Measurements from ENCODE around the gene EIF5A.

DNA sequence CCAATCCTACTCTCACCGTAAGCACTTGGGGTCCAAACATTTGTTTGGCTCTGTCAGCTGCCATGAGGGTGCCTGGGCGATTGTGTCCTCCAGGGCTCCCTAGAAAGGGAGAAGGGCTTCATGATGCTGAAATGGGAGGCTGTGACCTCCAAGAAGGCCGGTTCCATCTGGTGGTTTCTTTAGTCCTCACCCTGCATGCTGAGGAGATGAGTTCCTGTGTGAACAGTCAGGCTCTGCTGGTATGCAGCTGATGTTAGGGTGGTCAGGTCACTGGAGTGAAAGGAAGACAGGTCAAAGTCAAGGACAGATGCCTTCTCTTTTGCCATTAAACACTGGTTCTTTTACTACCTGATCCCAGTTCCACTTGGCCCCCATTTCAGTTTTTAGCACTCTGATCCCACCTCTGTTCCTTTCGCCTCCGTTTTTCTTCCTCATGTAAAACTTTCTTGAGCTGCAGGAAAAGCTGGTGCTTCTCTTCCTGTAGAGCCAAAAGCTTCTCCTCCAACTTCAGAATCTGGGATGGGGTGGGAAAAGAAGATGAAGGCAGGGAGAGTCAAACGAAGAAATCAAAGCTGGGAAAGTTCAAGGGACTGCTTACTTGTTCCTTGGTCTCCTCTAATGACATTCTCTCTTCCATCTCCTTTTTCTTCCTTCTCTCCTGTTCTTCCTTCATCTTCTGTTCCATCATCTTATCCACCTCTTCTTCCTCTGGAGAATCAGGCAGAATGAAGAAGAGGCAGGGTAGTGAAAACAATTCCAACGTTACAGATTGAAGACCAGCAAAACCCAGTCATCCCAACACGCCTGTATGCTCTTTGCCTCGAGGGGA is 6.7 kb downstream of the EIF5A start:
- TF ChIP-seq YY1 (IDR thresholded peaks at IDR 0.05; ENCODE audit: low read depth), result no peak
- TF ChIP-seq, protein P1, sequence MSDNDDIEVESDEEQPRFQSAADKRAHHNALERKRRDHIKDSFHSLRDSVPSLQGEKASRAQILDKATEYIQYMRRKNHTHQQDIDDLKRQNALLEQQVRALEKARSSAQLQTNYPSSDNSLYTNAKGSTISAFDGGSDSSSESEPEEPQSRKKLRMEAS (IDR thresholded peaks at IDR 0.05), result no peak
- TF ChIP-seq EP300 (IDR thresholded peaks at IDR 0.05; ENCODE audit: borderline replicate concordance), result no peak
- TF ChIP-seq TAF1 (IDR thresholded peaks at IDR 0.05; ENCODE audit: low read depth), result no peak
- TF ChIP-seq, protein P2, sequence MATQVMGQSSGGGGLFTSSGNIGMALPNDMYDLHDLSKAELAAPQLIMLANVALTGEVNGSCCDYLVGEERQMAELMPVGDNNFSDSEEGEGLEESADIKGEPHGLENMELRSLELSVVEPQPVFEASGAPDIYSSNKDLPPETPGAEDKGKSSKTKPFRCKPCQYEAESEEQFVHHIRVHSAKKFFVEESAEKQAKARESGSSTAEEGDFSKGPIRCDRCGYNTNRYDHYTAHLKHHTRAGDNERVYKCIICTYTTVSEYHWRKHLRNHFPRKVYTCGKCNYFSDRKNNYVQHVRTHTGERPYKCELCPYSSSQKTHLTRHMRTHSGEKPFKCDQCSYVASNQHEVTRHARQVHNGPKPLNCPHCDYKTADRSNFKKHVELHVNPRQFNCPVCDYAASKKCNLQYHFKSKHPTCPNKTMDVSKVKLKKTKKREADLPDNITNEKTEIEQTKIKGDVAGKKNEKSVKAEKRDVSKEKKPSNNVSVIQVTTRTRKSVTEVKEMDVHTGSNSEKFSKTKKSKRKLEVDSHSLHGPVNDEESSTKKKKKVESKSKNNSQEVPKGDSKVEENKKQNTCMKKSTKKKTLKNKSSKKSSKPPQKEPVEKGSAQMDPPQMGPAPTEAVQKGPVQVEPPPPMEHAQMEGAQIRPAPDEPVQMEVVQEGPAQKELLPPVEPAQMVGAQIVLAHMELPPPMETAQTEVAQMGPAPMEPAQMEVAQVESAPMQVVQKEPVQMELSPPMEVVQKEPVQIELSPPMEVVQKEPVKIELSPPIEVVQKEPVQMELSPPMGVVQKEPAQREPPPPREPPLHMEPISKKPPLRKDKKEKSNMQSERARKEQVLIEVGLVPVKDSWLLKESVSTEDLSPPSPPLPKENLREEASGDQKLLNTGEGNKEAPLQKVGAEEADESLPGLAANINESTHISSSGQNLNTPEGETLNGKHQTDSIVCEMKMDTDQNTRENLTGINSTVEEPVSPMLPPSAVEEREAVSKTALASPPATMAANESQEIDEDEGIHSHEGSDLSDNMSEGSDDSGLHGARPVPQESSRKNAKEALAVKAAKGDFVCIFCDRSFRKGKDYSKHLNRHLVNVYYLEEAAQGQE (IDR thresholded peaks at IDR 0.05; ENCODE audit: low read depth), result no peak
- no peak for TF ChIP-seq EGR1 (IDR thresholded peaks at IDR 0.05)
- TF ChIP-seq RAD21 (IDR thresholded peaks at IDR 0.05; ENCODE audit: low read depth), result no peak
- TF ChIP-seq TCF12 (IDR thresholded peaks at IDR 0.05; ENCODE audit: low read depth), result no peak
- no peak for TF ChIP-seq FOXM1 (IDR thresholded peaks at IDR 0.05; ENCODE audit: borderline replicate concordance, low read depth)
- TF ChIP-seq, protein P3, sequence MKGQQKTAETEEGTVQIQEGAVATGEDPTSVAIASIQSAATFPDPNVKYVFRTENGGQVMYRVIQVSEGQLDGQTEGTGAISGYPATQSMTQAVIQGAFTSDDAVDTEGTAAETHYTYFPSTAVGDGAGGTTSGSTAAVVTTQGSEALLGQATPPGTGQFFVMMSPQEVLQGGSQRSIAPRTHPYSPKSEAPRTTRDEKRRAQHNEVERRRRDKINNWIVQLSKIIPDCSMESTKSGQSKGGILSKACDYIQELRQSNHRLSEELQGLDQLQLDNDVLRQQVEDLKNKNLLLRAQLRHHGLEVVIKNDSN (IDR thresholded peaks at IDR 0.05), result no peak
- TF ChIP-seq TEAD4 (IDR thresholded peaks at IDR 0.05), result no peak
- TF ChIP-seq NFIC (IDR thresholded peaks at IDR 0.05), result no peak
- TF ChIP-seq CEBPB (IDR thresholded peaks at IDR 0.05), result no peak
- TF ChIP-seq ZBTB7A (IDR thresholded peaks at IDR 0.05; ENCODE audit: low read depth), result no peak
